Subcutaneous abdominal adipose tissue (tissue), 5 donors: ENCODE measurements around the gene NR1D1.
"Not testable (repeated sequence)": the region's sequence is repeated elsewhere in the genome, so short reads cannot be mapped to it uniquely, and the experiment has no call there.

ENCODE experiments used
- H3K27ac ChIP-seq: one replicate; pipeline ENCODE4 v1.7.0; 2013; ENCODE audit warnings: low read depth, mild to moderate bottlenecking, inconsistent platforms, low read length, moderate library complexity
- H3K27me3 ChIP-seq, 5 donors: one replicate each; pipeline ENCODE4 v1.7.0; 2013; ENCODE audit warnings: low read length in 5 of 5, inconsistent platforms in 1 of 5; ENCODE audit not compliant: control insufficient read depth in 5 of 5, insufficient read depth in 4 of 5
- H3K36me3 ChIP-seq, 5 donors: one replicate each; pipeline ENCODE4 v1.7.0; 2013; ENCODE audit warnings: low read length in 5 of 5; ENCODE audit not compliant: control insufficient read depth in 5 of 5, insufficient read depth in 5 of 5
- H3K4me1 ChIP-seq, 5 donors: one replicate each; pipeline ENCODE4 v1.7.0; 2013; ENCODE audit warnings: low read length in 5 of 5, mild to moderate bottlenecking in 3 of 5, moderate library complexity in 1 of 5; ENCODE audit not compliant: control insufficient read depth in 5 of 5, insufficient read depth in 5 of 5
- H3K4me3 ChIP-seq, 5 donors: one replicate each; pipeline ENCODE4 v1.7.0; 2013; ENCODE audit warnings: low read length in 5 of 5, low read depth in 1 of 5
- H3K9ac ChIP-seq, 5 donors: one replicate each; pipeline ENCODE4 v1.7.0; 2013; ENCODE audit warnings: low read length in 5 of 5, mild to moderate bottlenecking in 4 of 5, moderate library complexity in 3 of 5
- H3K9me3 ChIP-seq, 5 donors: one replicate each; pipeline ENCODE4 v1.7.0; 2013; ENCODE audit warnings: low read length in 5 of 5; ENCODE audit not compliant: control insufficient read depth in 5 of 5
- donor health status: healthy.
- donor health status: healthy.
- donor health status: healthy.
- donor health status: healthy.
- donor health status: healthy.

NR1D1 gene

DNA sequence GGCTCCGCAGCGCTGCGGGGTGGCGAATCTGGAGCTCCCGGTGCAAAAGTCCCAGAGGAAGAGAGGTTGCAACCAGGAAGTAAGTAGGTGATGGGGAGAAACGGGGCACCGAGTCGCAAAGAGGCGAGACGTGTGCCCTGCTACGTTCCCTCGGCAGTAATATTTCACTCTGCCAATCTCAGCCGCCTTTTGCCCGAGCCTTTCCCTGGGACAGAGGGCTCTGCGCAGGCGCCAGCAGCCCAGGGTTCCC lies at the start of gene NR1D1:
Gene NR1D1 (minus strand): TSS at position 171 of the 250 bp plus-strand sequence. CDS start 495 bp downstream, outside the sequence.
- peak within 1 kb of the TSS; percentile 88 to 98 (median 97) for H3K9ac ChIP-seq
- H3K27ac ChIP-seq: peak within 1 kb of the TSS; percentile 95
- H3K4me1 ChIP-seq: peaks cover 50 to 92% (median 76%) of the 10 kb centered on the region in 5 donors
- peaks cover 0 to 28% (median 26%) of the 10 kb centered on the region in 5 donors for H3K36me3 ChIP-seq
- H3K27me3 ChIP-seq: peaks cover 0 to 8% (median 0%) of the 10 kb centered on the region in 5 donors
- peak within 1 kb of the TSS; percentile 86 to 100 (median 92) for H3K4me3 ChIP-seq
- H3K9me3 ChIP-seq: no peaks in the 10 kb centered on the region

DNA sequence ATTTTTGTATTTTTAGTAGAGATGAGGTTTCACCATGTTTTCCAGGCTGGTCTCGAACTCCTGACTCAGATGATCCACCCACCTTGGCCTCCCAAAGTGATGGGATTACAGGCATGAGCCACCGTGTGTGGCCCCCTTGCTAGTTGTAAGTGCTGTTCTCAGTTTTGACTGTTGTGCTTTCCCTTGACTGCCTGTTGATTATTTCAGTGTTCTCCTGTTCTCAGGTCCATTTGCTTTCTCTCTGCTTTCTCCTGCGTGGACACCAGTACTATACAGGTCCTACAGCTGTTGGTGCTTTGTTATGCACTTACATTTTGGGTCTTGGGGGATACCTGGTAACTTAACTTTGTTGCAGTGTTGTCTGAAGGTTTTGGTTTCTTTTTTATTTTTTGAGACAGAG lies 48.1 kb upstream of the NR1D1 start:
- no peak overlapping the region for H3K27ac ChIP-seq
- H3K36me3 ChIP-seq: peaks cover 15 to 60% (median 40%) of the 10 kb centered on the region in 5 donors
- H3K27me3 ChIP-seq: no peaks in the 10 kb centered on the region
- no peaks in the 10 kb centered on the region for H3K9me3 ChIP-seq
- H3K9ac ChIP-seq: no peak overlapping the region
- peaks cover 0 to 10% (median 4%) of the 10 kb centered on the region in 5 donors for H3K4me1 ChIP-seq
- no peak overlapping the region for H3K4me3 ChIP-seq

DNA sequence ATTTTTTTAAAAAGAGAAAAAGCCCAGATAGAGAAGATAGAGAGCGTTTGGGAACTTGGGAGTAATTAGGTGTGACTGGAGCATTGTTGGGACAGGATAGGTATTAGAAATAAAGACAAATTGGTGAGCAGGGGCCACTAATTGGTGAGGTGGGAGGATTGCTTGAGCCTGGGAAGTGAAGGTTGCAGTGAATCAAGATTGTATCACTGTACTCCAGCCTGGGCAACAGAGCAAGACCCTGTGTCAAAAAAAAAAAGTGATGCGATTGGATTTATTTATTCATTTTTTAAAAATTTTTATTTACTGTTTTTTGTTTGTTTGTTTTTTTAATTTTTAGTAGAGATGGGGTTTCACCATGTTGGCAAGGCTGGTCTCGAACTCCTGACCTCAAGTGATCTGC lies 45.1 kb upstream of the NR1D1 start:
- no peaks in the 10 kb centered on the region for H3K9me3 ChIP-seq
- peaks cover 4 to 18% (median 15%) of the 10 kb centered on the region in 5 donors for H3K4me1 ChIP-seq
- no peak overlapping the region for H3K27ac ChIP-seq
- no peak overlapping the region for H3K9ac ChIP-seq
- H3K36me3 ChIP-seq: peaks cover 10 to 53% (median 28%) of the 10 kb centered on the region in 5 donors
- no peak overlapping the region for H3K4me3 ChIP-seq
- H3K27me3 ChIP-seq: no peaks in the 10 kb centered on the region

DNA sequence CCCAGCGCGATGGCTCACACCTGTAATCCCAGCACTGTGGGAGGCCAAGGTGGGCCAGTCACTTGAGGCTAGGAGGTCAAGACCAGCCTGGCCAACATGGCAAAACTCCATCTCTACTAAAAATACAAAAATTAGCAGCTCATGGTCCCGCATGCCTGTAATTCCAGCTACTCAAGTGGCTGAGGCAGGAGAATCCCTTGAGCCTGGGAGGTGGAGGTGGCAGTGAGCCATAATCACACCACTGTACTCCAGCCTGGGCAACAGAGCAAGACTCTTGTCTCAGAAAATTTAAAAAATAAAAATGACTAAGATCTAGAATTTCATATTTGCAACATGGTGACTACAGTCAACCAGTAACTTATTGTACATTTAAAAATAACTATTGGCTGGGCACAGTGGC lies 42.8 kb upstream of the NR1D1 start:
- not testable (repeated sequence) for H3K4me3 ChIP-seq, H3K9ac ChIP-seq, H3K27me3 ChIP-seq, H3K27ac ChIP-seq, H3K9me3 ChIP-seq
- peaks cover 3 to 28% (median 21%) of the 10 kb centered on the region in 5 donors for H3K4me1 ChIP-seq
- H3K36me3 ChIP-seq: peaks cover 10 to 33% (median 14%) of the 10 kb centered on the region in 5 donors

DNA sequence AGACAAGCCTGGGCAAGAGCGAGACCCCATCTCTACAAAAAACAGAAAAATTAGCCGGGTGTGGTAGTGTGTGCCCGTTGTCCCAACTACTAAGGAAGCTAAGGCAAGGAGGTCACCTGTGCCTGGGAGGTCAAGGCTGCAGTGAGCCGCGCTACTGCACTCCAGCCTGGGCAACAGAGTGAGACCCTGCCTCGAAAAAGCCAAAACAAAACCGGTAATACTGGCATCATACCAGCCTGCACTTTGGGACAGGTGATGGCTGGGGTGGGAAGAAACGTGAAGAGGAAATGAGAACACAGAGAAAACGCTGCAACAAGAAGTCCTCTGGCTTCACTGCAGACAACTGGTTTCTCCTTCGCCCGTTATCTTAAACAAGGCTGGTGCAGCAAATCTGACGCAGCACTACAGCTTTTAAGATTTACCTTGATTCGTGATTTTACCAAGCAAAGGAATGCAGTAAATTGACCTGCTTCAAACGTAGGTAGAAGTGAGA lies 39.2 kb upstream of the NR1D1 start:
- Histone ChIP-seq H3K36me3 (peaks cover 20 to 38% (median 30%) of the 10 kb centered on the region in 5 donors), H3K4me1 (peaks cover 3 to 26% (median 21%) of the 10 kb centered on the region in 5 donors), H3K9ac (peak overlapping the region; percentile 71 to 95 (median 76)), H3K9me3 (no peaks in the 10 kb centered on the region), H3K27ac (peak overlapping the region; percentile 88), H3K4me3 (peak overlapping the region; percentile 77 to 94 (median 93)), H3K27me3 (no peaks in the 10 kb centered on the region)

DNA sequence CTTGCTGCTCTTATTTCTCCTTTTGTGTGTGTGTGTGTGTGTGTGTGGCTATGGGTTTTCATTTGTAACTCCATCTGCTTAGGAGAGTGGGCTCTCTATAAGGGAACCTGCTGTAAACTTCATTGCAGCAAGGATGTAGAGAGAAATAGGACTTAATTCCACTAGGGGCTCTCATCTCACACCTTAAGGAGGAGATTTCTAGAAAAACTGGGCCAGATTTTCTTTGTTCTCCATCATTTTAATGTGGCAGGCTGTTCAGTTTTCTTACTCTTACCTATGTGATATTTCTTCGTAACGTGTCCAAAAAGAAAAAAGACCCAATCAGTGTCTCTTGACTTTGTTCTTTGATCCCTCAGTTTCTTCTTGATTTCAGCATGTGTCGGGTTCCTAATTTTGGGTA lies 35.4 kb upstream of the NR1D1 start:
- Histone ChIP-seq H3K27ac (no peak overlapping the region), H3K9me3 (no peaks in the 10 kb centered on the region), H3K9ac (no peak overlapping the region), H3K4me3 (no peak overlapping the region), H3K27me3 (no peaks in the 10 kb centered on the region), H3K4me1 (peaks cover 0 to 13% (median 12%) of the 10 kb centered on the region in 5 donors), H3K36me3 (peaks cover 40 to 59% (median 55%) of the 10 kb centered on the region in 5 donors)

DNA sequence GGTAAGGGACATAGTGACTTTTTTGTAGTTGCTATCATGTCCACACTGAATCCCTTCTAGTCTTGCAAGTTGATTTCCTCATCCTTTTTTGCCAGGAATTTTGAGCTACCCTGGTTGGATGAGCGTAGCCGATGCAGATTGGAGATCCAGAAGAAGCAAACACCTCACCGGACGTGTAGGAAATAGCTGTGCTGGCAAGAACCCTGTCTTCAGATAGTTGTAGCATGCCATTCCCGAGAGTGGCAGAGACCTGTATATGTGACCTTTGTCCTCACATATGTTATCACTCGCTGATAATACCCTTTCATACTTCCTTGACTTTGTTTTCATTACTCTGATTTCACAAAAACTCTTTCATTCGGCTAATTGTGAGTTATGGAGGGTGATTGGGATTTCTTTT lies 33.8 kb upstream of the NR1D1 start:
- Histone ChIP-seq H3K27ac (no peak overlapping the region), H3K9me3 (no peaks in the 10 kb centered on the region), H3K9ac (no peak overlapping the region), H3K36me3 (peaks cover 44 to 76% (median 70%) of the 10 kb centered on the region in 5 donors), H3K4me1 (peaks cover 0 to 9% (median 3%) of the 10 kb centered on the region in 5 donors), H3K4me3 (no peak overlapping the region), H3K27me3 (no peaks in the 10 kb centered on the region)

DNA sequence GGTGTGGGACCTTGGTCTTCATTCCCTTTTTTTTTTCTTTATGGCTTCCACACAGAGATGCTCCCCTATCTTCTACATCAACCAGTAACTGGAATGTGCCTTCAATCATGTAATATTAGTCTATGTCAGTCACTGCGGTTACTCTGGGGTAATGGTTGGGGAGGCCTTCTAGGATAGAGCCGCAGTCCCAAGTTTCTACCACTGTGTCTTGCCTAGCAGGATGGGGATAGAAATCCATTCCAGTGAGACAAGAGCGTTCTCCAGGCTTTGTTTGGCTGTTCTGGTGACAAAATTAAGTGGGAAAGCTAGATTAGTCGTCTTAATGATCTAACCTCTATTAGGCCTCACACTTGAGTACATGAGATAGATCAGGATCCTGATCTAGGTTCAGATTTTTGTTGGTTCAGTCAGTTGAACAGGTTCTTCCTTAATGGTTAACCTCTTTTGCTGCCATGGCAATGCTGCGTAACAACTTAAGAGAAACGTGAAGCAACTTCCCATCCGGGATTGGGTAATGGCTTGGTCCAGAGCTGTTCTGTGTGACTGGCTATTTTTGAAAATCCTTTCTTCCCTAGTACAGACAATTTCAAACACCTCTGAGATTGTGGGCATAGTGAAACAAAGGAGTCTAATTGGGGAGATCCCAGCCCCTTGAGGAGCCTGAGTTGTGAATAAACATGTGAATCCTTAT lies 30.1 kb upstream of the NR1D1 start:
- H3K4me1 ChIP-seq: peaks cover 0 to 8% (median 0%) of the 10 kb centered on the region in 5 donors
- H3K4me3 ChIP-seq: no peak overlapping the region
- H3K27me3 ChIP-seq: no peaks in the 10 kb centered on the region
- H3K36me3 ChIP-seq: peaks cover 37 to 90% (median 77%) of the 10 kb centered on the region in 5 donors
- H3K27ac ChIP-seq: no peak overlapping the region
- no peaks in the 10 kb centered on the region for H3K9me3 ChIP-seq
- H3K9ac ChIP-seq: peak overlapping the region in 3 of 5 donors; percentile 0 to 61 (median 56)

DNA sequence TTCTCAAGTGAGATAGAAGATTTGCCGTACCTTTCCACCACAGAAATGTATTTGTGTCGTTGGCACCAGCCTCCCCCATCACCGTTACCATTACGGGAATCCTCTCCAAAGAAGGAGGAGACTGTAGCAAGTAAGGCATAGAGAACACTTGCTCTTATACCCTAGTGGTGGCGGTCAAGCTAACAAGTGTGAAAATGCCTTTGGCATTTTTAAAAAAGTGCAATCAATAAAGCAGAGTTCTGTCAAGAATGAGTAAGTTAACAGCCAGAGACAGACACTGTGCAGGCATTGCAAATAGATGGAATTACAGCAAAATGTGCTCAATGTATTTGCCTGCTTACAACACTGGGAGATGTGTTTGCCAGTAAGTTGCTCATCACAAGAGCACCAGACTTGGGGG lies 29.1 kb upstream of the NR1D1 start:
- H3K9ac ChIP-seq: no peak overlapping the region
- H3K4me3 ChIP-seq: no peak overlapping the region
- H3K4me1 ChIP-seq: peaks cover 0 to 18% (median 10%) of the 10 kb centered on the region in 5 donors
- H3K27me3 ChIP-seq: no peaks in the 10 kb centered on the region
- H3K27ac ChIP-seq: no peak overlapping the region
- no peaks in the 10 kb centered on the region for H3K9me3 ChIP-seq
- H3K36me3 ChIP-seq: peaks cover 27 to 80% (median 67%) of the 10 kb centered on the region in 5 donors

DNA sequence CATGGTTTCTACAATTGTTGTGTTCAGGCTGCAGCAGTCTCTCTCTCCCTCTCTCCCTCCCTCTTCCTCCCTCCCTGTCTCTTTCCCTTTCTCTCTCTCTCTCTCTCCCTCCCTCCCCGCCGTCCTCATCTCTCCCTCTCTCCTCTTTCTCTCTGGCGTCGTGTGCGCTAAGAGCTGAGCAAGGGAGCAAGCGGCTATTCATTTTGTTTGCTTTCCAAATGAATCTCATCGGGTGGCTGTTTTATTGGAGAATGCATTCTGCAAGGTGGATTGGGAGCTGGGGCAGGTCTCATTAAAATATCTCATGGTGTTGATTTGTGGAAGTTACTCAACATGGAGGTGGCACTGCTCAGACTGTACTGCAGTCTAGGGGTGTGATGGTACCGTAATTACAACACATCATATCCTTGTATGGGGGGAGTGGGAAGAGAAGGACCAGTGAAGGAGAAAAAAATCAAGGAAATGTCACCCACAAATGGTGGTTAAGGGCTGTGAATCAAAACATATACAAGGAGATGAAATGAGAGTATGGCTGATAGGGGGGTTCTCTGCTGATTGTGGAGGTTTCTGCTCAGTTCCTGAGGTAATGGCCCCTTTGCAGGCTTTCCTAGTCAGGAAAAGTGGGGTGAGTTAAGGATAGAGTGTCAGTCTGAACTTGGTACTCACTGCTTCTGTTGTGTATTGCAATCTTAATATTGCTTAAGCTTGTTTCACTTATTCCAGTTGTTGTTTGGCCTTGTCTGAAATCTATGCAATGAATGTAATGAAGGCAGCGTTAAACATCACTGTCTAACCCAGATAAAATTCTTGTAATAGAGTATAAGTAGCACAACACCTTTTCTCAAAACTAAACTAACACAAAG lies 24.1 kb upstream of the NR1D1 start:
- Histone ChIP-seq H3K9me3 (no peaks in the 10 kb centered on the region), H3K27ac (peak overlapping the region; percentile 63), H3K4me3 (peak overlapping the region; percentile 88 to 98 (median 96)), H3K9ac (peak overlapping the region; percentile 65 to 97 (median 86)), H3K27me3 (no peaks in the 10 kb centered on the region), H3K4me1 (peaks cover 0 to 39% (median 33%) of the 10 kb centered on the region in 5 donors), H3K36me3 (peaks cover 2 to 34% (median 21%) of the 10 kb centered on the region in 5 donors)
